GM12873 (cell line): ENCODE data around the gene C12orf76.

Experiments used
- CTCF ChIP-seq: IDR thresholded peaks from 2 replicates; pipeline ENCODE4 v1.5.1; 2012; ENCODE audit warnings: low read depth, mild to moderate bottlenecking, moderate library complexity, low read length, control low read depth; ENCODE audit not compliant: insufficient read depth; ENCODE audit errors: missing control alignments

C12orf76 gene

GRCh38 chr12:110035534-110036104 lies 12.7 kb downstream of the C12orf76 start:
- TF ChIP-seq CTCF, result no peak

- no peak for TF ChIP-seq CTCF
These were observed 14.4 kb downstream of the C12orf76 start for GRCh38 chr12:110033888-110034287.

GRCh38 chr12:110029290-110029815 lies 19.0 kb downstream of the C12orf76 start:
- no peak for TF ChIP-seq CTCF

GRCh38 chr12:110028323-110028722 lies 20.0 kb downstream of the C12orf76 start:
- TF ChIP-seq CTCF, result no peak

GRCh38 chr12:110024051-110024450 lies 24.3 kb downstream of the C12orf76 start:
- no peak for TF ChIP-seq CTCF

- TF ChIP-seq CTCF, result no peak
These were observed 25.0 kb downstream of the C12orf76 start for GRCh38 chr12:110023059-110023980.

- TF ChIP-seq CTCF, result no peak
These were observed 27.4 kb downstream of the C12orf76 start for GRCh38 chr12:110020956-110021355.
